ENCODE measurements around the gene SPINK5. TPM values are rescaled to one million over a fixed set of nuclear protein-coding genes. Genes with fewer than 3 reads are reported as not detected.

Gene SPINK5
- total and polyA plus RNA-seq, 10 donors = 0.11 to 0.51 (median 0.26) TPM; not detected in 5

GRCh38 chr5:148072207-148072606 lies 8.4 kb downstream of the SPINK5 start:
- no peak for DNase-seq
- H3K4me1 ChIP-seq = no peaks in the 10 kb centered on the region
- TF ChIP-seq POLR2AphosphoS5 (IDR thresholded peaks at IDR 0.05) = no peak
- H3K27me3 ChIP-seq (replicated peaks in 1 of 7) = no peaks in the 10 kb centered on the region
- H3K27ac ChIP-seq = no peak overlapping the region
- H3K4me3 ChIP-seq = no peak overlapping the region
- 85 to 94% (median 94%) methylated on average over 2 of the region's 2 CpGs for WGBS, 5 donors
- peaks cover 0 to 18% (median 15%) of the 10 kb centered on the region in 8 donors for H3K9me3 ChIP-seq
- H3K36me3 ChIP-seq = no peaks in the 10 kb centered on the region
- intact Hi-C loops (cut with DNase I; ENCODE audit: low total_unique reads) = no loop called here

GRCh38 chr5:148075529-148075928 lies 11.7 kb downstream of the SPINK5 start:
- Histone ChIP-seq H3K27me3 (replicated peaks in 1 of 7) (no peaks in the 10 kb centered on the region), H3K27ac (no peak overlapping the region), H3K4me3 (no peak overlapping the region), H3K9me3 (peaks cover 0 to 26% (median 18%) of the 10 kb centered on the region in 8 donors), H3K4me1 (no peaks in the 10 kb centered on the region), H3K36me3 (no peaks in the 10 kb centered on the region)
- no peak for DNase-seq
- intact Hi-C loops (cut with DNase I; ENCODE audit: low total_unique reads) = no loop called here
- WGBS, 5 donors = 60 to 86% (median 70%) methylated on average over 2 of the region's 2 CpGs
- TF ChIP-seq POLR2A (IDR thresholded peaks at IDR 0.05) (no peak), POLR2AphosphoS5 (IDR thresholded peaks at IDR 0.05) (no peak), CTCF (IDR thresholded peaks at IDR 0.05 in 8 of 11, conservative IDR thresholded peaks at IDR 0.05 in 3 of 11) (no peak)

GRCh38 chr5:148083203-148083602 lies 19.4 kb downstream of the SPINK5 start:
- Histone ChIP-seq H3K4me3 (no peak overlapping the region), H3K4me1 (no peaks in the 10 kb centered on the region), H3K36me3 (no peaks in the 10 kb centered on the region), H3K27ac (no peak overlapping the region), H3K9me3 (peaks cover 0 to 20% (median 4%) of the 10 kb centered on the region in 8 donors), H3K27me3 (replicated peaks in 1 of 7) (no peaks in the 10 kb centered on the region)
- no peak for DNase-seq
- no peak for TF ChIP-seq POLR2A (IDR thresholded peaks at IDR 0.05)
- no peak for TF ChIP-seq CTCF (IDR thresholded peaks at IDR 0.05 in 8 of 11, conservative IDR thresholded peaks at IDR 0.05 in 3 of 11)
- TF ChIP-seq POLR2AphosphoS5 (IDR thresholded peaks at IDR 0.05) = no peak
- WGBS, 5 donors = 83 to 94% (median 86%) methylated on average over 1 of the region's 1 CpG
- intact Hi-C loops (cut with DNase I; ENCODE audit: low total_unique reads) = no loop called here

- no peaks in the 10 kb centered on the region for H3K36me3 ChIP-seq
- intact Hi-C loops (cut with DNase I; ENCODE audit: low total_unique reads) = no loop called here
- H3K9me3 ChIP-seq = peaks cover 0 to 20% (median 4%) of the 10 kb centered on the region in 8 donors
- H3K27ac ChIP-seq = no peak overlapping the region
- WGBS, 5 donors = 69 to 84% (median 75%) methylated on average over 2 of the region's 2 CpGs
- no peak overlapping the region for H3K4me3 ChIP-seq
- TF ChIP-seq POLR2A (IDR thresholded peaks at IDR 0.05) (no peak), POLR2AphosphoS5 (IDR thresholded peaks at IDR 0.05) (no peak)
- H3K4me1 ChIP-seq = no peaks in the 10 kb centered on the region
- DNase-seq = no peak
- H3K27me3 ChIP-seq (replicated peaks in 1 of 7) = no peaks in the 10 kb centered on the region
Observed at GRCh38 chr5:148084269-148084668, 20.5 kb downstream of the SPINK5 start.

- Histone ChIP-seq H3K27me3 (replicated peaks in 1 of 7) (no peaks in the 10 kb centered on the region), H3K36me3 (no peaks in the 10 kb centered on the region), H3K27ac (no peak overlapping the region), H3K9me3 (peaks cover 0 to 20% (median 4%) of the 10 kb centered on the region in 8 donors), H3K4me1 (no peaks in the 10 kb centered on the region), H3K4me3 (no peak overlapping the region)
- no peak for TF ChIP-seq POLR2AphosphoS5 (IDR thresholded peaks at IDR 0.05)
- no peak for TF ChIP-seq POLR2A (IDR thresholded peaks at IDR 0.05)
- no peak for TF ChIP-seq CTCF (IDR thresholded peaks at IDR 0.05 in 8 of 11, conservative IDR thresholded peaks at IDR 0.05 in 3 of 11)
- no peak for DNase-seq
- intact Hi-C loops (cut with DNase I; ENCODE audit: low total_unique reads) = no loop called here
Observed at GRCh38 chr5:148085310-148085709, 21.5 kb downstream of the SPINK5 start.

Data from spleen (tissue), 11 donors.